ENCODE measurements around the gene C1QTNF1.

Gene C1QTNF1

DNA sequence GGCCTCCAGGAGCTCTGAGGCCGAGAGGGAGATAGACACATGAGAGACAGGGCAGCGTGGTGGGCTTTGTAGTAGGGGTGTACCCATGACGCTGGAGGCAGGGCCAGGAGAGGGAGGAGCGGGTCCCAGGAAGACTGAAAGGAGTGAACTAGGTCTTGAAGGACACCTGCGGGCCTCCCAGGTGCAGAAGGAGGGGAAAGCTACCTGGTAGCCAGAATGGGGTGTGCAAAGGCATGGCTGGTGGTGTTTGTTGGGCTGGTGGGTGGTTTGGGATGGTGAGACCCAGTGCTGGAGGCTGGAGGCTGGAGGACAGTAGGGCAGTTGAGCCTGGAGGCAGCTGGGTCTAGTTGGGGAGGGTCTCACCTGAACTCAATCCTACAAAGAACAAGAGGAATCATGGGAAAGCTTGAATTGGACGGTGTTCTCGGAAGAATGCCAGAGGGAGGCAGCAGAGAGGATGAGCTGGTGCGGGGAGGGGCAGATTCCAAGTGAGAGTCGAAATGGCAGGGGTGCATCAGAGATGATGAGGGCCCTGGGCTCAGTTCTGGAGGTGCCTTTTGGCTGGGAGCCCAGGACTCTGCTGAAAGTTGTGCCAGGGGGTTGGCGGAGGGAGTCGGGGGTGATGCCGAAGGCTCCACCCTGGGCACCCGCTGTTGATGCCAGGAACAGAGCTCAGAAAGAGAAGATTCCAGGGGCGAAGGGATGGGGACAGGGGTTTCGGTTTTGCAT is 21.2 kb downstream of the C1QTNF1 start:
- Histone ChIP-seq H3K36me3 (ENCODE audit: insufficient read depth, insufficient read length, low read length) (no peaks in the 10 kb centered on the region), H3K4me1 (ENCODE audit: insufficient read depth, insufficient read length) (peaks cover 15% of the 10 kb centered on the region), H3K9me3 (ENCODE audit: insufficient read depth, low read length) (no peaks in the 10 kb centered on the region), H3K9ac (ENCODE audit: insufficient read length, low read depth) (no peak overlapping the region), H3K4me3 (ENCODE audit: insufficient read length, low read depth) (no peak overlapping the region), H3K27me3 (ENCODE audit: insufficient read depth, insufficient read length) (no peaks in the 10 kb centered on the region)
- TF ChIP-seq ZNF274 (IDR thresholded peaks at IDR 0.05; ENCODE audit: low read depth, low read length): no peak
- no peak for TF ChIP-seq SUZ12 (IDR thresholded peaks at IDR 0.05; ENCODE audit: extremely low read depth, insufficient read depth, insufficient read length)
- no peak for TF ChIP-seq YY1 (IDR thresholded peaks at IDR 0.05; ENCODE audit: insufficient read depth, insufficient read length)
- DNase-seq (ENCODE audit: low read depth, low spot score): no peak

DNA sequence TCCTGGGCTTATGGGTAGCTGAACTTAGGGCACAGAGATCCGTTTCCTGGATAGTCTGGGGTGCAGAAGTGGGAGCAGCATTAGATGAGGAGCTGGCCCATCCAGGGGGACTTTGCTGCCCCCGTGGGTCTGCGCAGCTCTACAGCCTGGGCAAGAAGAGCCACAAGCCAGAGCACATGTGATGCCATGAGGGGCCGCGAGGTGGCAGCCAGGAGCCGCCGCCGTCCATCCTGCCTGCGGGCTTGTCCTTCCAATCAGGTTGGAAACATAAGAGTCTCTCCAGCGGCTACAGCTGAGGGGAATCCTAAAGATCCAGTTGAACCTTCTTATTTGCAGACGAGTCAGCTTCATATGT is 21.9 kb downstream of the C1QTNF1 start:
- Histone ChIP-seq H3K36me3 (ENCODE audit: insufficient read depth, insufficient read length, low read length) (no peaks in the 10 kb centered on the region), H3K9me3 (ENCODE audit: insufficient read depth, low read length) (no peaks in the 10 kb centered on the region), H3K9ac (ENCODE audit: insufficient read length, low read depth) (no peak overlapping the region), H3K27me3 (ENCODE audit: insufficient read depth, insufficient read length) (no peaks in the 10 kb centered on the region), H3K4me3 (ENCODE audit: insufficient read length, low read depth) (no peak overlapping the region), H3K4me1 (ENCODE audit: insufficient read depth, insufficient read length) (peaks cover 15% of the 10 kb centered on the region)
- TF ChIP-seq ZNF274 (IDR thresholded peaks at IDR 0.05; ENCODE audit: low read depth, low read length) (no peak), SUZ12 (IDR thresholded peaks at IDR 0.05; ENCODE audit: extremely low read depth, insufficient read depth, insufficient read length) (no peak), YY1 (IDR thresholded peaks at IDR 0.05; ENCODE audit: insufficient read depth, insufficient read length) (no peak)
- DNase-seq (ENCODE audit: low read depth, low spot score): peak; percentile 33

DNA sequence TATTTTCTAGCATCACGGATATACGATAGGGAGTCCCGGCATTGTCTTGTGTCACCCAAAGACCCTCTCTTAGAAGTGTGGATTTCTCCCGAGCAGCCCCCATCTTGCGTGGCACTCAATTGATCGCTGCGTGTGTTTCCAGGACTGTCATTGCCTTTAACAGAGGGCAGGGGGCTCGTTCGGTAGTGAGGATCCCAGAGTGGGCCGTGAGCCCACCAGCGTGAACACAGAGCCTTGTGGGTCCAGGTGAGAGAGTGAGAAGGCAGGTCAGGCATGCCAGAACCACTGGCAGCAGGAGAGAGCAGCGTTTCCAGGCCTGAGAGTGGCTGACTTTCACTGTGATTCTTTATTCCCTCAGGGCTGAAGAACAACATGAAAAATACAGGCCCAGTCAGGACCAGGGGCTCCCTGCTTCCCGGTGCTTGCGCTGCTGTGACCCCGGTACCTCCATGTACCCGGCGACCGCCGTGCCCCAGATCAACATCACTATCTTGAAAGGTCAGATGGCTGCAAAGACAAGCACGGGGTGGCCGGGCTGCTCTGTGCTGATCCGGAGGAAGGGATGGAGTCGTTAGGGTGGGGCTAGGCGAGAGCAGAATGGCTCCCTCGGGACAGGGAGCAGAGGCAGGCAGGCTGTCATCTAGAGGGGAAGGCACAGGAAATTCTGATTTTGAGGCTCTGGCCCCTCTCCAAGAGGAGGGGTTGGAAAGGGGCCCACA is 22.4 kb downstream of the C1QTNF1 start:
- DNase-seq (ENCODE audit: low read depth, low spot score): no peak
- TF ChIP-seq ZNF274 (IDR thresholded peaks at IDR 0.05; ENCODE audit: low read depth, low read length) (no peak), SUZ12 (IDR thresholded peaks at IDR 0.05; ENCODE audit: extremely low read depth, insufficient read depth, insufficient read length) (no peak), YY1 (IDR thresholded peaks at IDR 0.05; ENCODE audit: insufficient read depth, insufficient read length) (no peak)
- Histone ChIP-seq H3K9me3 (ENCODE audit: insufficient read depth, low read length) (peaks cover 4% of the 10 kb centered on the region; the same call in 1 of the 2 replicates), H3K4me1 (ENCODE audit: insufficient read depth, insufficient read length) (peaks cover 15% of the 10 kb centered on the region), H3K27me3 (ENCODE audit: insufficient read depth, insufficient read length) (no peaks in the 10 kb centered on the region), H3K9ac (ENCODE audit: insufficient read length, low read depth) (peak overlapping the region; percentile 54), H3K4me3 (ENCODE audit: insufficient read length, low read depth) (no peak overlapping the region), H3K36me3 (ENCODE audit: insufficient read depth, insufficient read length, low read length) (no peaks in the 10 kb centered on the region)

DNA sequence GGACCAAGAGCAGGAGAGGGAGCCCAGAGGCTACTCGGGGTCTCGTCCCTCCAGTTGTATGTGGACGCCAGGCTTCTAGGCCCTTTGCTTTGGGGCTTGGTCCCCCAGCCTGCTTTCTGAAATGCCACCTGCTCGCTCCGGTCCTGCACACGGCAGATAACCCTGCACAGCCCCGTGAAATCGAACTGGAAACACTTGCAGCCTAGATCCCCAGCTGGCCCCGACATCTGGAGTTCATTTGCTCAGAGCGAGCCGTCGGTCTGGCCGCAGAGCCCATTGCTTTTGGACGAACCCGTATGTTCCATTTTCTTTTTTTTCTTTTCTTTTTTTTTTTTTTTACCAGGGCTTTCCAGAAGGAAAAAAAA is 22.9 kb downstream of the C1QTNF1 start:
- Histone ChIP-seq H3K27me3 (ENCODE audit: insufficient read depth, insufficient read length) (no peaks in the 10 kb centered on the region), H3K4me1 (ENCODE audit: insufficient read depth, insufficient read length) (peaks cover 15% of the 10 kb centered on the region), H3K36me3 (ENCODE audit: insufficient read depth, insufficient read length, low read length) (no peaks in the 10 kb centered on the region), H3K9me3 (ENCODE audit: insufficient read depth, low read length) (peaks cover 8% of the 10 kb centered on the region; the same call in 1 of the 2 replicates), H3K9ac (ENCODE audit: insufficient read length, low read depth) (no peak overlapping the region), H3K4me3 (ENCODE audit: insufficient read length, low read depth) (no peak overlapping the region)
- TF ChIP-seq ZNF274 (IDR thresholded peaks at IDR 0.05; ENCODE audit: low read depth, low read length): no peak
- no peak for TF ChIP-seq SUZ12 (IDR thresholded peaks at IDR 0.05; ENCODE audit: extremely low read depth, insufficient read depth, insufficient read length)
- no peak for TF ChIP-seq YY1 (IDR thresholded peaks at IDR 0.05; ENCODE audit: insufficient read depth, insufficient read length)
- DNase-seq (ENCODE audit: low read depth, low spot score): no peak

DNA sequence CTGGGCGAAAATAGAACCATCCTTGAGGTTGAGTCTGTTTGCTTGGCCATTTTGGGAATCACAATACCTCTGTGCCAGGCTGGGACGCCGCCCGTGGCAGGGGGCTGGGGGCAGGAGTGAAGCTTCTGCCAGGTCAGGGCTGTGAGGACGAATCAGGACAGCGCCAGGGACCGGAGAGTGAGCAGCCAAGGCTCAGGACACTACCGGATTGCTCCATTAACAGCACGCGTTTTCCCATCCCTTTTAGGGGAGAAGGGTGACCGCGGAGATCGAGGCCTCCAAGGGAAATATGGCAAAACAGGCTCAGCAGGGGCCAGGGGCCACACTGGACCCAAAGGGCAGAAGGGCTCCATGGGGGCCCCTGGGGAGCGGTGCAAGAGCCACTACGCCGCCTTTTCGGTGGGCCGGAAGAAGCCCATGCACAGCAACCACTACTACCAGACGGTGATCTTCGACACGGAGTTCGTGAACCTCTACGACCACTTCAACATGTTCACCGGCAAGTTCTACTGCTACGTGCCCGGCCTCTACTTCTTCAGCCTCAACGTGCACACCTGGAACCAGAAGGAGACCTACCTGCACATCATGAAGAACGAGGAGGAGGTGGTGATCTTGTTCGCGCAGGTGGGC is 23.4 kb downstream of the C1QTNF1 start:
- Histone ChIP-seq H3K9ac (ENCODE audit: insufficient read length, low read depth) (no peak overlapping the region), H3K9me3 (ENCODE audit: insufficient read depth, low read length) (peaks cover 11% of the 10 kb centered on the region; the same call in 1 of the 2 replicates), H3K4me1 (ENCODE audit: insufficient read depth, insufficient read length) (peaks cover 15% of the 10 kb centered on the region), H3K27me3 (ENCODE audit: insufficient read depth, insufficient read length) (no peaks in the 10 kb centered on the region), H3K36me3 (ENCODE audit: insufficient read depth, insufficient read length, low read length) (no peaks in the 10 kb centered on the region), H3K4me3 (ENCODE audit: insufficient read length, low read depth) (no peak overlapping the region)
- no peak for DNase-seq (ENCODE audit: low read depth, low spot score)
- TF ChIP-seq YY1 (IDR thresholded peaks at IDR 0.05; ENCODE audit: insufficient read depth, insufficient read length): no peak
- TF ChIP-seq SUZ12 (IDR thresholded peaks at IDR 0.05; ENCODE audit: extremely low read depth, insufficient read depth, insufficient read length): no peak
- TF ChIP-seq ZNF274 (IDR thresholded peaks at IDR 0.05; ENCODE audit: low read depth, low read length): no peak

DNA sequence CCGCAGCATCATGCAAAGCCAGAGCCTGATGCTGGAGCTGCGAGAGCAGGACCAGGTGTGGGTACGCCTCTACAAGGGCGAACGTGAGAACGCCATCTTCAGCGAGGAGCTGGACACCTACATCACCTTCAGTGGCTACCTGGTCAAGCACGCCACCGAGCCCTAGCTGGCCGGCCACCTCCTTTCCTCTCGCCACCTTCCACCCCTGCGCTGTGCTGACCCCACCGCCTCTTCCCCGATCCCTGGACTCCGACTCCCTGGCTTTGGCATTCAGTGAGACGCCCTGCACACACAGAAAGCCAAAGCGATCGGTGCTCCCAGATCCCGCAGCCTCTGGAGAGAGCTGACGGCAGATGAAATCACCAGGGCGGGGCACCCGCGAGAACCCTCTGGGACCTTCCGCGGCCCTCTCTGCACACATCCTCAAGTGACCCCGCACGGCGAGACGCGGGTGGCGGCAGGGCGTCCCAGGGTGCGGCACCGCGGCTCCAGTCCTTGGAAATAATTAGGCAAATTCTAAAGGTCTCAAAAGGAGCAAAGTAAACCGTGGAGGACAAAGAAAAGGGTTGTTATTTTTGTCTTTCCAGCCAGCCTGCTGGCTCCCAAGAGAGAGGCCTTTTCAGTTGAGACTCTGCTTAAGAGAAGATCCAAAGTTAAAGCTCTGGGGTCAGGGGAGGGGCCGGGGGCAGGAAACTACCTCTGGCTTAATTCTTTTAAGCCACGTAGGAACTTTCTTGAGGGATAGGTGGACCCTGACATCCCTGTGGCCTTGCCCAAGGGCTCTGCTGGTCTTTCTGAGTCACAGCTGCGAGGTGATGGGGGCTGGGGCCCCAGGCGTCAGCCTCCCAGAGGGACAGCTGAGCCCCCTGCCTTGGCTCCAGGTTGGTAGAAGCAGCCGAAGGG is 24.2 kb downstream of the C1QTNF1 start:
- H3K36me3 ChIP-seq (ENCODE audit: insufficient read depth, insufficient read length, low read length): no peaks in the 10 kb centered on the region
- peaks cover 15% of the 10 kb centered on the region for H3K4me1 ChIP-seq (ENCODE audit: insufficient read depth, insufficient read length)
- H3K27me3 ChIP-seq (ENCODE audit: insufficient read depth, insufficient read length): no peaks in the 10 kb centered on the region
- no peak overlapping the region for H3K4me3 ChIP-seq (ENCODE audit: insufficient read length, low read depth)
- no peak for DNase-seq (ENCODE audit: low read depth, low spot score)
- no peak for TF ChIP-seq YY1 (IDR thresholded peaks at IDR 0.05; ENCODE audit: insufficient read depth, insufficient read length)
- TF ChIP-seq ZNF274 (IDR thresholded peaks at IDR 0.05; ENCODE audit: low read depth, low read length): no peak
- TF ChIP-seq SUZ12 (IDR thresholded peaks at IDR 0.05; ENCODE audit: extremely low read depth, insufficient read depth, insufficient read length): no peak
- no peak overlapping the region for H3K9ac ChIP-seq (ENCODE audit: insufficient read length, low read depth)
- H3K9me3 ChIP-seq (ENCODE audit: insufficient read depth, low read length): peaks cover 11% of the 10 kb centered on the region; the same call in 1 of the 2 replicates

Measured in NT2/D1 (cell line).